ENCODE results near the gene MIAT. TPM values are rescaled to one million over a fixed set of nuclear protein-coding genes. Genes with fewer than 3 reads are reported as not detected.

MIAT gene
- total and polyA plus RNA-seq, 2 of the 4 experiments (the other 2 are of a cell fraction): 0.54 to 0.65 TPM

DNA sequence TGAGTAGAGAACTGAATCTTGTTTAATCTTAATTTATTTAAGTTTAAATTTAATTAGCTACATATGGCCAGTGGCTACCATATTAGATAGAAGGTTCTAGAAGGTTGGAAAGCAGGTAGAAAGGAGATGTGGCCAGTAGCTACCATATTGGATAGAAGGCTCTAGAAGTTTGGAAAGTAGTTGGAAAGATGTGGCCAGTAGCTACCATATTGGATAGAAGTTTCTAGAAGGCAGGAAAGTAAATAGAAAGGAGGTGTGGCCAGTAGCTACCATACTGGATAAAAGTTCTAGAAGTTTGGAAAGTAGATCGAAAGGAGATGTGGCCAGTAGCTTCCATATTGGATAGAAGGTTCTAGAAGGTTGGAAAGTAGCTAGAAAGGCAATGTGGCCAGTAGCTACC lies 33.4 kb upstream of the MIAT start:
- H3K4me2 ChIP-seq (ENCODE audit: low read depth, low read length): no peak overlapping the region
- DNase-seq (no peak), ATAC-seq (ENCODE audit: low read depth) (no peak)
- no peak overlapping the region for H4K91ac ChIP-seq (ENCODE audit: insufficient read depth, low read depth, low read length)
- H2BK20ac ChIP-seq (ENCODE audit: low read depth, low read length): no peak overlapping the region
- H2AK9ac ChIP-seq (replicated peaks; ENCODE audit: low read depth, low read length, poor library complexity): no peak overlapping the region
- no TSS peak for BruUV-seq (replicated peaks)
- no peak for TF ChIP-seq ELK1 (IDR thresholded peaks at IDR 0.05; ENCODE audit: borderline replicate concordance, low read depth, low read length)
- TF ChIP-seq, protein P1, sequence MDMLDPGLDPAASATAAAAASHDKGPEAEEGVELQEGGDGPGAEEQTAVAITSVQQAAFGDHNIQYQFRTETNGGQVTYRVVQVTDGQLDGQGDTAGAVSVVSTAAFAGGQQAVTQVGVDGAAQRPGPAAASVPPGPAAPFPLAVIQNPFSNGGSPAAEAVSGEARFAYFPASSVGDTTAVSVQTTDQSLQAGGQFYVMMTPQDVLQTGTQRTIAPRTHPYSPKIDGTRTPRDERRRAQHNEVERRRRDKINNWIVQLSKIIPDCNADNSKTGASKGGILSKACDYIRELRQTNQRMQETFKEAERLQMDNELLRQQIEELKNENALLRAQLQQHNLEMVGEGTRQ (IDR thresholded peaks at IDR 0.05; ENCODE audit: low read depth, low read length): no peak
- TF ChIP-seq CHD1 (IDR thresholded peaks at IDR 0.05; ENCODE audit: low read depth, low read length): no peak
- no peak for TF ChIP-seq POLR2A (IDR thresholded peaks at IDR 0.05; ENCODE audit: low read depth, low read length)
- TF ChIP-seq RCOR1 (IDR thresholded peaks at IDR 0.05; ENCODE audit: insufficient replicate concordance, low read length): no peak
- no peak overlapping the region for H3K23ac ChIP-seq (ENCODE audit: low read depth, low read length)
- H2AFZ ChIP-seq (replicated peaks; ENCODE audit: low read length, poor library complexity): no peak overlapping the region
- no peak overlapping the region for H4K8ac ChIP-seq (ENCODE audit: low read depth in 2 of 2, low read length in 2 of 2)
- no peak overlapping the region for H2BK15ac ChIP-seq (ENCODE audit: low read depth, low read length)
- H3K9me1 ChIP-seq (ENCODE audit: insufficient read depth, low read length): no peaks in the 10 kb centered on the region
- no peaks in the 10 kb centered on the region for H3K79me1 ChIP-seq (ENCODE audit: low read depth in 1 of 2, low read length in 2 of 2)
- no peaks in the 10 kb centered on the region for H3K36me3 ChIP-seq (ENCODE audit: control insufficient read depth, insufficient read depth, low read length)
- H2AK5ac ChIP-seq (ENCODE audit: low read depth, low read length): no peak overlapping the region
- no peak overlapping the region for H3K4me3 ChIP-seq (ENCODE audit: insufficient read depth, low read depth, low read length)
- H2BK5ac ChIP-seq (ENCODE audit: low read depth, low read length, poor library complexity, severe bottlenecking): no peak overlapping the region
- no peaks in the 10 kb centered on the region for H3K9me3 ChIP-seq (ENCODE audit: control insufficient read depth, insufficient read depth, low read length)
- no peak overlapping the region for H4K5ac ChIP-seq (ENCODE audit: low read depth, low read length)
- CTCF ChIA-PET: no interaction called here
- 56% methylated on average over 1 of the region's 1 CpG; no CpG with 5 or more reads in 1 of the 2 experiments for WGBS, 2 experiments (ENCODE audit: extremely low coverage in 2 of 2, insufficient read length in 1 of 2)
- no peak overlapping the region for H3K56ac ChIP-seq (ENCODE audit: extremely low read depth, insufficient read depth, low read length)
- dilution Hi-C loops (cut with HindIII; ENCODE audit: low sequenced_read_pairs, unreplicated experiment) (no loop called here), intact Hi-C loops (cut with micrococcal nuclease) (no loop called here), in situ Hi-C loops (cut with MboI; ENCODE audit: low sequenced_read_pairs) (no loop called here)
- H3K4ac ChIP-seq (ENCODE audit: low read depth, low read length): no peak overlapping the region
- no peaks in the 10 kb centered on the region for H4K20me1 ChIP-seq (ENCODE audit: insufficient read depth, low read length)
- no peaks in the 10 kb centered on the region for H3K4me1 ChIP-seq (ENCODE audit: control insufficient read depth, insufficient read depth, low read length)
- H2BK120ac ChIP-seq (ENCODE audit: low read depth, low read length): no peak overlapping the region
- POLR2A ChIA-PET (ENCODE audit: unreplicated experiment): interaction anchor here (0.6 kb wide), 1 partner anchor 140 kb away, joined by 3 read pairs; no protein-coding TSS in a partner anchor
- no peak overlapping the region for H3K27ac ChIP-seq (ENCODE audit: insufficient read depth, low read length)
- no peak overlapping the region for H3K14ac ChIP-seq (replicated peaks; ENCODE audit: low read depth, low read length)
- H3K18ac ChIP-seq (ENCODE audit: low read depth, low read length): no peak overlapping the region
- H3K9ac ChIP-seq (ENCODE audit: low read depth, low read length): no peak overlapping the region
- peaks cover 31% of the 10 kb centered on the region for H3K27me3 ChIP-seq (ENCODE audit: control insufficient read depth, insufficient read depth, low read length)

All from IMR-90 (cell line).